Keratinocyte (primary cell): ENCODE measurements around the gene RTEL1.

Experiments used
- CTCF ChIP-seq, 3 experiments: IDR thresholded peaks in 1 of 3; conservative IDR thresholded peaks in 1 of 3; optimal IDR thresholded peaks in 1 of 3; 2 replicates in 2 of 3; 3 replicates in 1 of 3; pipeline versions ENCODE3 to v1.5.1; 2011; ENCODE audit warnings: low read length in 3 of 3, mild to moderate bottlenecking in 3 of 3, moderate library complexity in 2 of 3, control low read depth in 1 of 3, inconsistent platforms in 1 of 3; ENCODE audit not compliant: insufficient read depth in 2 of 3; ENCODE audit errors: extremely low read depth in 1 of 3
- EZH2 ChIP-seq: IDR thresholded peaks from one replicate; pipeline ENCODE4 v1.6.1; 2012; ENCODE audit warnings: inconsistent platforms, mild to moderate bottlenecking, low read length, moderate library complexity

GRCh38 chr20:63693733-63694583 lies 35.8 kb downstream of the RTEL1 start:
- TF ChIP-seq EZH2 (no peak), CTCF (optimal IDR thresholded peaks at IDR 0.05 in 1 of 3, IDR thresholded peaks at IDR 0.05 in 1 of 3, conservative IDR thresholded peaks at IDR 0.05 in 1 of 3; ENCODE audit: extremely low read depth in 1 of 3, insufficient read depth in 2 of 3, low read length in 3 of 3) (no peak)
